ENCODE results near the gene MPP2.

DNA sequence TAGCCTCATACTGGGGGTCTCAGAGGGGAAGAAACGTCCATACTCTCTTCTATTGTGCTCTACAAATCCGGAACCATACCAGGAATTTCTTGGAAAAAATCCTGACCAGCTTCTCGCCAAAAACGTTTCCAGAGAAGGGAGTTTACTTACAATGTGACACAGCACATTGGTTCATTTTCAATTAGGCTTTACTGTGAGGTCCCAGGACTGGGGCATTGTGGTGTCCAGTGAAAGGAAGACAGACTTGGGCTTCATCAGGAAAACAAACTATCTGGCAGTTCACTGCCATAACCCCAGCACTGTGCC lies 14.7 kb downstream of the MPP2 start:
- TF ChIP-seq, protein P1, sequence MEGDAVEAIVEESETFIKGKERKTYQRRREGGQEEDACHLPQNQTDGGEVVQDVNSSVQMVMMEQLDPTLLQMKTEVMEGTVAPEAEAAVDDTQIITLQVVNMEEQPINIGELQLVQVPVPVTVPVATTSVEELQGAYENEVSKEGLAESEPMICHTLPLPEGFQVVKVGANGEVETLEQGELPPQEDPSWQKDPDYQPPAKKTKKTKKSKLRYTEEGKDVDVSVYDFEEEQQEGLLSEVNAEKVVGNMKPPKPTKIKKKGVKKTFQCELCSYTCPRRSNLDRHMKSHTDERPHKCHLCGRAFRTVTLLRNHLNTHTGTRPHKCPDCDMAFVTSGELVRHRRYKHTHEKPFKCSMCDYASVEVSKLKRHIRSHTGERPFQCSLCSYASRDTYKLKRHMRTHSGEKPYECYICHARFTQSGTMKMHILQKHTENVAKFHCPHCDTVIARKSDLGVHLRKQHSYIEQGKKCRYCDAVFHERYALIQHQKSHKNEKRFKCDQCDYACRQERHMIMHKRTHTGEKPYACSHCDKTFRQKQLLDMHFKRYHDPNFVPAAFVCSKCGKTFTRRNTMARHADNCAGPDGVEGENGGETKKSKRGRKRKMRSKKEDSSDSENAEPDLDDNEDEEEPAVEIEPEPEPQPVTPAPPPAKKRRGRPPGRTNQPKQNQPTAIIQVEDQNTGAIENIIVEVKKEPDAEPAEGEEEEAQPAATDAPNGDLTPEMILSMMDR (CRISPR knock-in tag; IDR thresholded peaks at IDR 0.05): no peak
- TF ChIP-seq EZH2 (conservative IDR thresholded peaks at IDR 0.05; ENCODE audit: low read depth, low read length): no peak
- no peak for TF ChIP-seq PRPF4 (IDR thresholded peaks at IDR 0.05; ENCODE audit: low read depth, low read length, poor library complexity, severe bottlenecking)
- TF ChIP-seq, protein P2, sequence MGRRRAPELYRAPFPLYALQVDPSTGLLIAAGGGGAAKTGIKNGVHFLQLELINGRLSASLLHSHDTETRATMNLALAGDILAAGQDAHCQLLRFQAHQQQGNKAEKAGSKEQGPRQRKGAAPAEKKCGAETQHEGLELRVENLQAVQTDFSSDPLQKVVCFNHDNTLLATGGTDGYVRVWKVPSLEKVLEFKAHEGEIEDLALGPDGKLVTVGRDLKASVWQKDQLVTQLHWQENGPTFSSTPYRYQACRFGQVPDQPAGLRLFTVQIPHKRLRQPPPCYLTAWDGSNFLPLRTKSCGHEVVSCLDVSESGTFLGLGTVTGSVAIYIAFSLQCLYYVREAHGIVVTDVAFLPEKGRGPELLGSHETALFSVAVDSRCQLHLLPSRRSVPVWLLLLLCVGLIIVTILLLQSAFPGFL (CRISPR knock-in tag; IDR thresholded peaks at IDR 0.05): no peak
- TF ChIP-seq KMT2B (CRISPR knock-in tag; IDR thresholded peaks at IDR 0.05): no peak
- TF ChIP-seq ZNF3 (CRISPR knock-in tag; IDR thresholded peaks at IDR 0.05): no peak
- TF ChIP-seq ZNF292 (CRISPR knock-in tag; IDR thresholded peaks at IDR 0.05; ENCODE audit: borderline replicate concordance, low read depth): no peak
- no peak for TF ChIP-seq ZSCAN30 (CRISPR knock-in tag; IDR thresholded peaks at IDR 0.05)
- TF ChIP-seq ZBTB8A (CRISPR knock-in tag; IDR thresholded peaks at IDR 0.05; ENCODE audit: borderline replicate concordance, low read depth): no peak

All from HepG2 (cell line).